Chondrocyte (in vitro differentiated cells): Measurements from ENCODE around the gene PZP. TPM values are rescaled to one million over a fixed set of nuclear protein-coding genes. Genes with fewer than 3 reads are reported as not detected.
"Not testable (repeated sequence)": the region's sequence is repeated elsewhere in the genome, so short reads cannot be mapped to it uniquely, and the experiment has no call there.

ENCODE experiments used
- DNase-seq: peaks from one replicate; pipeline ENCODE4 v3.0.0; 2021; ENCODE audit warnings: mixed read lengths, low spot score
- H3K27ac Mint-ChIP-seq: one replicate; pipeline ENCODE4 v1.8.0; 2021; ENCODE audit warnings: mild to moderate bottlenecking, moderate library complexity, mixed read lengths; ENCODE audit not compliant: unreplicated experiment
- H3K27me3 Mint-ChIP-seq: 2 replicates; pipeline ENCODE4 v1.8.0; 2021; ENCODE audit warnings: low read depth, mixed read lengths
- H3K36me3 Mint-ChIP-seq: 2 replicates; pipeline ENCODE4 v1.8.0; 2021; ENCODE audit warnings: low read depth, mixed read lengths
- H3K4me1 Mint-ChIP-seq: 2 replicates; pipeline ENCODE4 v1.8.0; 2021; ENCODE audit warnings: low read depth, mild to moderate bottlenecking, mixed read lengths
- H3K4me3 Mint-ChIP-seq: one replicate; pipeline ENCODE4 v1.8.0; 2021; ENCODE audit warnings: mild to moderate bottlenecking, moderate library complexity, mixed read lengths; ENCODE audit not compliant: unreplicated experiment
- H3K9me3 Mint-ChIP-seq: 2 replicates; pipeline ENCODE4 v1.8.0; 2021; ENCODE audit warnings: low read depth, mixed read lengths
- total RNA-seq: library from RNA; stranded (reverse); gene quantifications from 3 replicates; pipeline ENCODE4 v1.2.1, GENCODE V29; 2021
- TF ChIP-seq, protein P1 (sequence below): fragments of 200-600 bp; sonication (generic); IDR thresholded peaks from 2 replicates; pipeline ENCODE4 v1.5.0; 2021; ENCODE audit warnings: antibody characterized with exemption, mild to moderate bottlenecking, moderate library complexity

The PZP gene
- total RNA-seq, 1 donor from 2014 or later: not detected

DNA sequence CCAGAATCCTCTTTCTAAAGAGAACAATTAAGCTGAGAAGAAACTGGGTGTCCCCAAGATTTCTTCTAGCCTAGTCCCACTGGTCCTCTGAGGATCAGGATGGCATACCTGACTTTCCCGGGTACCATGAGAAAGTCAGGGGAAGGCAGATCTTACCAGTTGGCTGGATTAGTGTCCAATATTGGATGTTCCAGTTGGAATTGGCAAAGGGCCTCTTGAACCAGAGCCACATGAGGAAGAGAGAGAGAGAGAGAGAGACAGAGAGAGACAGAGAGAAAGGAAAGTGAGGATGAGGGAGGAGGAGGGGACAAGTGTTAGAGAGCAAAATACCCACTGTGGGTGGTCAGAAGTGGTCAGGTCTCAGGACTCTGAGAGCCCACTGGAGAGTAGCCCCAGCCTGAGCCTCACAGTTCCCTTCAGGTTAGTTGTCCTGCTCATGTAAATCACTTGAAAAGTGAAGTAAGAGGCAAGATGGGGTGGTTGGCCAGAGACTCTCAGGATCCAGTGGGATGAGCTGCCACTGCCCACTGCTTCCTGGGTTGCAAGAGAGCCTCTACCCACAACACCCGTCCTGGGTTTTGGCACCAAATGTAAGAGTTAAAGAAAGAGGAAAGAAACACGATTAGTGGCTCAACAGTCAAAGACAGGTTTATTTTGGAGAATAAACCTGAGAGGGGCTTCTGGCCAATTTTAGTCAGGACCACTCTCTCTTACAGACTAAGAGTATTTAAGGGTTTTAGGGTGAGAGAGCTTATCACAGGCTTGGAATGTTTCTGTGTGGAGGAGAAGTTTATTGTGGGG is 64.1 kb downstream of the PZP start:
- H3K4me1 Mint-ChIP-seq: no peaks in the 10 kb centered on the region
- no peak overlapping the region for H3K27ac Mint-ChIP-seq
- H3K36me3 Mint-ChIP-seq: no peaks in the 10 kb centered on the region
- H3K4me3 Mint-ChIP-seq: no peak overlapping the region
- TF ChIP-seq, protein P1, sequence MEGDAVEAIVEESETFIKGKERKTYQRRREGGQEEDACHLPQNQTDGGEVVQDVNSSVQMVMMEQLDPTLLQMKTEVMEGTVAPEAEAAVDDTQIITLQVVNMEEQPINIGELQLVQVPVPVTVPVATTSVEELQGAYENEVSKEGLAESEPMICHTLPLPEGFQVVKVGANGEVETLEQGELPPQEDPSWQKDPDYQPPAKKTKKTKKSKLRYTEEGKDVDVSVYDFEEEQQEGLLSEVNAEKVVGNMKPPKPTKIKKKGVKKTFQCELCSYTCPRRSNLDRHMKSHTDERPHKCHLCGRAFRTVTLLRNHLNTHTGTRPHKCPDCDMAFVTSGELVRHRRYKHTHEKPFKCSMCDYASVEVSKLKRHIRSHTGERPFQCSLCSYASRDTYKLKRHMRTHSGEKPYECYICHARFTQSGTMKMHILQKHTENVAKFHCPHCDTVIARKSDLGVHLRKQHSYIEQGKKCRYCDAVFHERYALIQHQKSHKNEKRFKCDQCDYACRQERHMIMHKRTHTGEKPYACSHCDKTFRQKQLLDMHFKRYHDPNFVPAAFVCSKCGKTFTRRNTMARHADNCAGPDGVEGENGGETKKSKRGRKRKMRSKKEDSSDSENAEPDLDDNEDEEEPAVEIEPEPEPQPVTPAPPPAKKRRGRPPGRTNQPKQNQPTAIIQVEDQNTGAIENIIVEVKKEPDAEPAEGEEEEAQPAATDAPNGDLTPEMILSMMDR: no peak
- no peak for DNase-seq
- peaks cover 5% of the 10 kb centered on the region for H3K27me3 Mint-ChIP-seq
- H3K9me3 Mint-ChIP-seq: peaks cover 30% of the 10 kb centered on the region

DNA sequence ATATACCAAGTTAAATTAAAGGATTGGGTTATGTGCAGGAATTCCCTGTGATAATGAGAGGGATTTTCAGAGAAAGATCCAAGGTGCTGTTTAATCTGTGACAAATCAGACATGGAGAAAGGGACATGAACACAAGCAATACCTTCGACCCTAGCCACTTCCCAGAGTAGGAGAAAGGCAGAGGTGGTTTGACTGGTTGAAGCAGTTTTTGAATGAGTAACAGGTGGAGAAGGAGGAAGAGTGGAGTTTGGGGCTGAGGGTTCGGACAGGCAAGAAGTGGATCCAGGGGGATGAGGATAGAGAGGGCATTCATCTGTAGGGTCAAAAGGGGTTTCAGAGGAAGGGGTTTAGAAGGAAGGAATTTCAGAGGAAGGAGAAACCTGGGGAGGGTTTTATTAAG is 65.1 kb downstream of the PZP start:
- H3K9me3 Mint-ChIP-seq: peaks cover 30% of the 10 kb centered on the region
- no peaks in the 10 kb centered on the region for H3K36me3 Mint-ChIP-seq
- H3K27me3 Mint-ChIP-seq: peaks cover 5% of the 10 kb centered on the region
- TF ChIP-seq, protein P1: no peak
- no peak for DNase-seq
- no peak overlapping the region for H3K27ac Mint-ChIP-seq
- no peak overlapping the region for H3K4me3 Mint-ChIP-seq
- H3K4me1 Mint-ChIP-seq: no peaks in the 10 kb centered on the region

DNA sequence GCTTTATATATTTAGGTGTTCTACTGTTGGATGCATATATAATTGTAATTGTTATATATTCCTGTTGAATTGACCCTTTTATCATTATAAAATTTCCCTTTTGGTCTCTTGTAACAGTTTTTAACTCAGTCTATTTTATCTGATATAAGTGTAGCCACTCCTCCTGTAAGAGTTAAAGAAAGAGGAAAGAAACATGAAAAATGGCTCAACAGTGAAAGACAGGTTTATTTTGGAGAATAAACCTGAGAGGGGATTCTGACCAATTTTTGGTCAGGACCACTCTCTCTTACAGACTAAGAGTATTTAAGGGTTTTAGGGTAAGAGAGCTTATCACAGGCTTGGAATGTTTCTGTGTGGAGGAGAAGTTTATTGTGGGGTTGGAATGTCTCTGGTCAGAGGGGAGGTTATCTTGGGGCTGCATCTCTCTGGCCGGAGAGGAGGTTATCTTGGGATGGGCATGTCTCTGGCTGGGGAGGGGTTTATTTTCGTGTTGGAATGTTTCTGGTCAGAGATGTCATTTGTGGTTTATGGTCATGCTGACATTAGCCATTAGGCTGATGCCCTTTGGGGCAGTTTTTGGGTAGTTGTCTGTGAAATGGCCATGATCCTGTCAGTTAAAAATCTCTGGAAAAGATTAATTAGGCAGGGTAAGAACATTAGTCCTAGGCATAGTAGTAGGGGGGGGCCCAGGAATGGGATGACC is 68.5 kb downstream of the PZP start:
- H3K9me3 Mint-ChIP-seq: peaks cover 21% of the 10 kb centered on the region
- not testable (repeated sequence) for H3K27ac Mint-ChIP-seq, H3K4me1 Mint-ChIP-seq, DNase-seq, H3K4me3 Mint-ChIP-seq, H3K27me3 Mint-ChIP-seq, H3K36me3 Mint-ChIP-seq

DNA sequence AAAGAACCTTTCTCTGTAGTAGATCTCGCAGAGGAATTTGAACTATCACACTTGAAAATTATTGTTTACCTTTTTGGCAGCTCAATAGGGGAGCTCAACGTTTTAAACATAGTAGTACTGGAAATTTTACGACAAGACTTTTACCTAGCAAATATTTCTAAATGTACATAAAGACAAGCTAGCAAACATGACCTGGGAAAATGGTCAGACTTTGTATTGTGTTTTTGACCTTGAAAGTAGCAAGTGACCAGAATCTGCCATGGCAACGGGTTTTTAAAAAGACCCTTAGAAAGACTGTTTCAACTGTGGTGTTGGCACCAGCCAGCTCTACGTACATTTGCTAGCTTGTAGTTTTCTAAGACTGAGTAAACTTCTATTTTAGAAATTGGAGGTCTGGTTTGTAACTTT is 72.3 kb downstream of the PZP start:
- no peaks in the 10 kb centered on the region for H3K4me1 Mint-ChIP-seq
- DNase-seq: no peak
- no peak overlapping the region for H3K27ac Mint-ChIP-seq
- peaks cover 10% of the 10 kb centered on the region for H3K9me3 Mint-ChIP-seq
- no peak overlapping the region for H3K4me3 Mint-ChIP-seq
- H3K27me3 Mint-ChIP-seq: no peaks in the 10 kb centered on the region
- TF ChIP-seq, protein P1: no peak
- H3K36me3 Mint-ChIP-seq: no peaks in the 10 kb centered on the region

DNA sequence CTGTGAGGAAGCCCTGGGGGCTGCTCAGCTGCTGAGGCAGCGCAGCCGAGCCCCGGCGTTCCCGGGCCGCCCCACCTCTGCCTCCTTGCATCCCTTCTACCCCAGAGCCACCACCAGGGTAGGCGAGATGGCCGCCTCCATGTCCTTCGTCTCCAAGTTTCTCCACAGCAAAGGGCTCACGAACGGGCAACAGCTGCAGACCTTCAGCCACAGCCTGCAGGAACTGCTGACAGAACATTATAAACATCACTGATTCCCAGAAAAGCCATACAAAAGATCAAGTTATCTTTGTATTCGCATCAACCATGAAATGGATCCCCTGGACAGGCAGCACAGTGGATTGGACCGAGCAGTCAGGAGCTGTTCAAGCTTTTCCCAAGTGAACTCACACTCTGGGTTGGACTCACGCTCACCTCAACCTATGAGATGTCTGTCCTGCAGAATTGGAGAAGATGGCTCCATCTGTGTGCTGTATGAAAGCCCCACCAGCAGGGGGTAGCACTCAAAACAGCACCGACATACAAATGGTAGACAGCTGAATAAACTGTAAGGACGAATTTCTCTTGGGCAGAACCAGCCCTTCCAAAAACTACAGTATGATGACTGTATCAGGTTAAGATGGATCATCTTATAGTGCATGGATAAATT is 73.1 kb downstream of the PZP start:
- H3K9me3 Mint-ChIP-seq: peaks cover 13% of the 10 kb centered on the region
- H3K4me1 Mint-ChIP-seq: no peaks in the 10 kb centered on the region
- TF ChIP-seq, protein P1: no peak
- H3K27me3 Mint-ChIP-seq: no peaks in the 10 kb centered on the region
- no peak for DNase-seq
- H3K4me3 Mint-ChIP-seq: no peak overlapping the region
- no peaks in the 10 kb centered on the region for H3K36me3 Mint-ChIP-seq
- H3K27ac Mint-ChIP-seq: no peak overlapping the region
